DND-41 (cell line): ENCODE data around the gene ADGRD2.

Source experiments
- ATAC-seq: fragments of 200-7000 bp; cut with Tn5 transposase; 3 replicates; pipeline ENCODE4 v1.9.1; 2021; ENCODE audit warnings: low read depth; ENCODE audit not compliant: insufficient read depth
- DNase-seq: peaks from one replicate; pipeline ENCODE4 v3.0.0-alpha.2; 2020
- H2AFZ ChIP-seq: 2 replicates; pipeline ENCODE4 v1.6.0; 2012; ENCODE audit warnings: low read depth, low read length
- H3K27ac ChIP-seq: 2 replicates; pipeline ENCODE4 v1.5.1; 2012; ENCODE audit warnings: low read length, inconsistent platforms
- H3K27me3 ChIP-seq: fragments of 200-600 bp; sonication (generic); 2 replicates; pipeline ENCODE4 v1.6.0; 2012; ENCODE audit warnings: low read length, mild to moderate bottlenecking, inconsistent platforms; ENCODE audit not compliant: insufficient read depth, poor library complexity
- H3K36me3 ChIP-seq: 2 replicates; pipeline ENCODE4 v1.5.1; 2012; ENCODE audit warnings: low read length, inconsistent platforms; ENCODE audit not compliant: insufficient read depth
- H3K4me1 ChIP-seq: 2 replicates; pipeline ENCODE4 v1.5.1; 2012; ENCODE audit warnings: mild to moderate bottlenecking, low read length; ENCODE audit not compliant: insufficient read depth
- H3K4me2 ChIP-seq: 2 replicates; pipeline ENCODE4 v1.6.0; 2012; ENCODE audit warnings: mild to moderate bottlenecking, moderate library complexity, low read length, inconsistent platforms; ENCODE audit not compliant: insufficient read depth
- H3K4me3 ChIP-seq, 2 experiments: fragments of 200-600 bp in 1 of 2; shearing (Covaris generic) in 1 of 2; 2 replicates each; pipeline ENCODE4 v1.5.1; 2012 to 2016; ENCODE audit warnings: inconsistent platforms in 2 of 2, low read length in 2 of 2, mild to moderate bottlenecking in 2 of 2, low read depth in 1 of 2, moderate library complexity in 1 of 2
- H3K79me2 ChIP-seq: 2 replicates; pipeline ENCODE4 v1.6.0; 2012; ENCODE audit warnings: low read length, inconsistent platforms; ENCODE audit not compliant: insufficient read depth
- H3K9ac ChIP-seq: 2 replicates; pipeline ENCODE4 v1.6.0; 2012; ENCODE audit warnings: low read depth, mild to moderate bottlenecking, inconsistent platforms, low read length, moderate library complexity
- H3K9me3 ChIP-seq: 2 replicates; pipeline ENCODE4 v1.5.1; 2012; ENCODE audit warnings: low read length, moderate library complexity, mild to moderate bottlenecking, inconsistent platforms; ENCODE audit not compliant: insufficient read depth, severe bottlenecking
- H4K20me1 ChIP-seq: 2 replicates; pipeline ENCODE4 v1.6.0; 2012; ENCODE audit warnings: low read length; ENCODE audit not compliant: insufficient read depth
- EZH2 ChIP-seq: IDR thresholded peaks from 3 replicates; pipeline ENCODE4 v1.6.1; 2012; ENCODE audit warnings: borderline replicate concordance, low read depth, mild to moderate bottlenecking, moderate library complexity, low read length, inconsistent platforms; ENCODE audit not compliant: severe bottlenecking
- TF ChIP-seq, protein P1 (sequence below): IDR thresholded peaks from 2 replicates; pipeline ENCODE4 v1.5.1; 2012; ENCODE audit warnings: borderline replicate concordance, low read length, moderate library complexity, mild to moderate bottlenecking; ENCODE audit not compliant: poor library complexity, severe bottlenecking; ENCODE audit errors: extremely low read depth

The ADGRD2 gene

GRCh38 chr9:124514874-124515273, 64.6 kb downstream of the ADGRD2 start:
- no peak for TF ChIP-seq EZH2
- TF ChIP-seq, protein P1, sequence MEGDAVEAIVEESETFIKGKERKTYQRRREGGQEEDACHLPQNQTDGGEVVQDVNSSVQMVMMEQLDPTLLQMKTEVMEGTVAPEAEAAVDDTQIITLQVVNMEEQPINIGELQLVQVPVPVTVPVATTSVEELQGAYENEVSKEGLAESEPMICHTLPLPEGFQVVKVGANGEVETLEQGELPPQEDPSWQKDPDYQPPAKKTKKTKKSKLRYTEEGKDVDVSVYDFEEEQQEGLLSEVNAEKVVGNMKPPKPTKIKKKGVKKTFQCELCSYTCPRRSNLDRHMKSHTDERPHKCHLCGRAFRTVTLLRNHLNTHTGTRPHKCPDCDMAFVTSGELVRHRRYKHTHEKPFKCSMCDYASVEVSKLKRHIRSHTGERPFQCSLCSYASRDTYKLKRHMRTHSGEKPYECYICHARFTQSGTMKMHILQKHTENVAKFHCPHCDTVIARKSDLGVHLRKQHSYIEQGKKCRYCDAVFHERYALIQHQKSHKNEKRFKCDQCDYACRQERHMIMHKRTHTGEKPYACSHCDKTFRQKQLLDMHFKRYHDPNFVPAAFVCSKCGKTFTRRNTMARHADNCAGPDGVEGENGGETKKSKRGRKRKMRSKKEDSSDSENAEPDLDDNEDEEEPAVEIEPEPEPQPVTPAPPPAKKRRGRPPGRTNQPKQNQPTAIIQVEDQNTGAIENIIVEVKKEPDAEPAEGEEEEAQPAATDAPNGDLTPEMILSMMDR = no peak
- H3K27ac ChIP-seq = no peak overlapping the region
- ATAC-seq (no peak), DNase-seq (no peak)
- no peak overlapping the region for H3K4me2 ChIP-seq
- H3K79me2 ChIP-seq = no peaks in the 10 kb centered on the region
- H3K9ac ChIP-seq = no peak overlapping the region
- H3K9me3 ChIP-seq = no peaks in the 10 kb centered on the region
- H3K4me3 ChIP-seq = no peak overlapping the region
- H4K20me1 ChIP-seq = no peaks in the 10 kb centered on the region
- H3K27me3 ChIP-seq = no peaks in the 10 kb centered on the region
- H2AFZ ChIP-seq = no peak overlapping the region
- H3K4me1 ChIP-seq = no peaks in the 10 kb centered on the region
- no peaks in the 10 kb centered on the region for H3K36me3 ChIP-seq

DNA sequence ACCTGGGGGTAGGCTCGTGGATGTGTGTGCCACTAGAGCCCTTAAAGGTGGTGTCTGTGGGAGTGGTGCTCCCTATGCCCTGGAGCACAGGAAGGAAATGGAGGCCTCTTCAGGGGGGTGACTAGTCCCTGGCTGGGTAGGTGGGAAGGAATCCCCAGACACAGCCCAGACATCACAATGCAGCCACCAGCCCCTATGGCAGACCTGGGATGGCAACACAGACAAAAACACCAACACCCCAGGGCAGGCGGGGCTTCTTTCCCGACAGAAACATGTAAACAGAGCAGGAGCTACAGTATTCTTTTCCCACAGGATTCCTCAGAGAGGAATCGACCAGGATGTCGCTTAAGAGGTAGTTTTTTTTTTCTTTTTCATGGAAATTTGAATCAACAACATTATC, 67.3 kb downstream of the ADGRD2 start:
- Histone ChIP-seq H3K79me2 (no peaks in the 10 kb centered on the region), H3K4me1 (no peaks in the 10 kb centered on the region), H2AFZ (no peak overlapping the region), H3K9me3 (no peaks in the 10 kb centered on the region), H3K27ac (no peak overlapping the region), H3K36me3 (no peaks in the 10 kb centered on the region), H3K9ac (no peak overlapping the region), H3K4me2 (no peak overlapping the region), H3K4me3 (no peak overlapping the region), H3K27me3 (no peaks in the 10 kb centered on the region), H4K20me1 (no peaks in the 10 kb centered on the region)
- no peak for ATAC-seq
- TF ChIP-seq, protein P1 = no peak
- TF ChIP-seq EZH2 = no peak
- no peak for DNase-seq

DNA sequence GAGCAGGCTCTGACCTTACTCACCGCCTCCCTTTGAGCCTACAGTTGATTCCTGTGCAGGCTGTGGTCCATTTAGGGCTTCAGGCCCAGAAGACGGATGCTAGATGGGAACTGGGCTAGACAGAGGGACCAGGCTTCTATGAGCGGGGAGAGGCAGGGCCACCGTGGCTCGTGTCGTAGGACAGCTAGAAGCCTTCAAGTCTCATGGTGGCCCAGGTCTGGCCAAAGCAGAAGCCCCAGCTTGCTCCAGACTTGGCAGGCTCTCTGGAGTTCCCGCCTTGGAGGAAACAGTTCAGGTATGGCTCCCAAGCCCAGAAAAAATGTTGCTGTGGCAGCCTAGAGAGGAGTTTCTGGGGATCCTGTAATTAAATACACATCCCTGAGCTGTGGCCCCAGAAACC, 67.9 kb downstream of the ADGRD2 start:
- H4K20me1 ChIP-seq = no peaks in the 10 kb centered on the region
- H3K4me1 ChIP-seq = no peaks in the 10 kb centered on the region
- H3K4me3 ChIP-seq = no peak overlapping the region
- no peak overlapping the region for H3K9ac ChIP-seq
- H3K27me3 ChIP-seq = no peaks in the 10 kb centered on the region
- no peak for TF ChIP-seq EZH2
- TF ChIP-seq, protein P1 = no peak
- ATAC-seq (no peak), DNase-seq (no peak)
- no peaks in the 10 kb centered on the region for H3K79me2 ChIP-seq
- H3K36me3 ChIP-seq = no peaks in the 10 kb centered on the region
- H3K4me2 ChIP-seq = no peak overlapping the region
- no peak overlapping the region for H2AFZ ChIP-seq
- H3K9me3 ChIP-seq = no peaks in the 10 kb centered on the region
- H3K27ac ChIP-seq = no peak overlapping the region

DNA sequence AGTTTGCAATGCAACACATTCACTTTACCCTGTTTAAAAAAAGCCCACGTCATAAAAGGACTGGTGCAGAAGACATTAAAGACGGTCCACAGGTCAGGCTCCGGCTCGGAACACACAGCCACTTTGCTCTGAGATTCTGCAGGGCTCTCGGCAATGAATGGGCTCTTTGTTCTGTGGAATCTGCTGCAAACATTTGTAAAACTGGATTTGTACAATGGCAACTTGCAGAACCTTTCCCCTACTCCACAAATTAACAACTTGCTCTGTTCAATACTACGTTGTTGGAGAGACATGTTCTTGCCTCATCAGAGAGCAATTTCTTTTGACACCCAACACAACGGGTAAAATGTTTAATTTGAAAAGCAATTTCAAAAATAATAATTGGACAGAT, 70.0 kb downstream of the ADGRD2 start:
- no peaks in the 10 kb centered on the region for H3K27me3 ChIP-seq
- H3K4me1 ChIP-seq = no peaks in the 10 kb centered on the region

More for the DNA sequence above, 70.0 kb downstream of the ADGRD2 start:
- TF ChIP-seq EZH2 = no peak
- TF ChIP-seq, protein P1 = no peak
- Histone ChIP-seq H3K4me3 (no peak overlapping the region), H4K20me1 (no peaks in the 10 kb centered on the region), H3K27ac (no peak overlapping the region), H3K4me2 (no peak overlapping the region), H3K36me3 (no peaks in the 10 kb centered on the region), H3K9ac (no peak overlapping the region), H2AFZ (no peak overlapping the region), H3K79me2 (no peaks in the 10 kb centered on the region), H3K9me3 (no peaks in the 10 kb centered on the region)
- ATAC-seq = no peak
- DNase-seq = no peak
